WTC11 (cell line): ENCODE measurements around the gene ARHGEF1. TPM values are rescaled to one million over a fixed set of nuclear protein-coding genes. Genes with fewer than 3 reads are reported as not detected.

Source experiments
- ATAC-seq: fragments of 200-7000 bp; cut with Tn5 transposase; 2 replicates; pipeline ENCODE4 v1.10.0; 2021; ENCODE audit warnings: mild to moderate bottlenecking, moderate library complexity
- CTCF ChIA-PET: fragments of 300-600 bp; sonication (Branson Sonifier 250); formaldehyde crosslinking; loops from one replicate; lab custom pipeline; 2021; ENCODE audit warnings: antibody characterized with exemption; lab: Charles Lee
- POLR2A ChIA-PET: fragments of 350-600 bp; sonication (Branson Sonifier 250); formaldehyde crosslinking; loops from one replicate; lab custom pipeline; 2021; ENCODE audit warnings: antibody characterized with exemption; lab: Charles Lee
- DNase-seq: peaks from one replicate; pipeline ENCODE4 v3.0.0; 2021; ENCODE audit warnings: low spot score
- H3K27ac Mint-ChIP-seq: 2 replicates; pipeline ENCODE4 v1.8.0; 2021; ENCODE audit warnings: mixed read lengths
- H3K27me3 Mint-ChIP-seq: 2 replicates; pipeline ENCODE4 v1.8.0; 2021; ENCODE audit warnings: low read depth, mild to moderate bottlenecking, moderate library complexity, mixed read lengths
- H3K36me3 Mint-ChIP-seq: 2 replicates; pipeline ENCODE4 v1.8.0; 2021; ENCODE audit warnings: mixed read lengths
- H3K4me1 Mint-ChIP-seq: 2 replicates; pipeline ENCODE4 v1.8.0; 2022; ENCODE audit warnings: mixed read lengths
- H3K4me3 Mint-ChIP-seq: 2 replicates; pipeline ENCODE4 v1.8.0; 2021; ENCODE audit warnings: mild to moderate bottlenecking, moderate library complexity, mixed read lengths
- H3K9me3 Mint-ChIP-seq: 2 replicates; pipeline ENCODE4 v1.8.0; 2021; ENCODE audit warnings: mixed read lengths
- ATF2 ChIP-seq: sonication (generic); formaldehyde crosslinking; IDR thresholded peaks from 2 replicates; pipeline ENCODE4 v1.8.1; 2022; ENCODE audit warnings: low read depth, missing genetic modification reagents, borderline replicate concordance
- EMX1 ChIP-seq: fragments of 250-450 bp; sonication (Bioruptor Pico); IDR thresholded peaks from 2 replicates; pipeline ENCODE4 v1.8.0; 2021; ENCODE audit warnings: mild to moderate bottlenecking
- ESRRA ChIP-seq: sonication (generic); formaldehyde crosslinking; IDR thresholded peaks from 2 replicates; pipeline ENCODE4 v1.8.1; 2022; ENCODE audit warnings: mild to moderate bottlenecking, missing genetic modification reagents, borderline replicate concordance
- KAT7 ChIP-seq: sonication (generic); formaldehyde crosslinking; IDR thresholded peaks from 2 replicates; pipeline ENCODE4 v1.8.1; 2023; ENCODE audit warnings: missing genetic modification reagents, mild to moderate bottlenecking, borderline replicate concordance
- MXD4 ChIP-seq: fragments of 250-450 bp; sonication (Bioruptor Pico); IDR thresholded peaks from 2 replicates; pipeline ENCODE4 v1.8.0; 2021; ENCODE audit warnings: mild to moderate bottlenecking, moderate library complexity, borderline replicate concordance
- NR2C2 ChIP-seq: sonication (generic); formaldehyde crosslinking; IDR thresholded peaks from 2 replicates; pipeline ENCODE4 v1.8.0; 2022; ENCODE audit warnings: mild to moderate bottlenecking, missing genetic modification reagents
- SP1 ChIP-seq: sonication (generic); formaldehyde crosslinking; conservative IDR thresholded peaks from 2 replicates; pipeline ENCODE4 v1.8.1; 2022; ENCODE audit warnings: missing genetic modification reagents
- STAT6 ChIP-seq: sonication (generic); formaldehyde crosslinking; conservative IDR thresholded peaks from 2 replicates; pipeline ENCODE4 v1.8.1; 2023; ENCODE audit warnings: mild to moderate bottlenecking, low read depth, missing genetic modification reagents, moderate library complexity
- TEAD4 ChIP-seq: sonication (generic); formaldehyde crosslinking; IDR thresholded peaks from 2 replicates; pipeline ENCODE4 v1.8.0; 2022; ENCODE audit warnings: mild to moderate bottlenecking, missing genetic modification reagents
- TP53 ChIP-seq: sonication (generic); formaldehyde crosslinking; IDR thresholded peaks from 2 replicates; pipeline ENCODE4 v1.8.1; 2023; ENCODE audit warnings: mild to moderate bottlenecking, missing genetic modification reagents
- USF2 ChIP-seq: sonication (generic); formaldehyde crosslinking; IDR thresholded peaks from 2 replicates; pipeline ENCODE4 v1.8.1; 2023; ENCODE audit warnings: mild to moderate bottlenecking, missing genetic modification reagents, moderate library complexity
- ZBTB21 ChIP-seq: sonication (generic); formaldehyde crosslinking; IDR thresholded peaks from 2 replicates; pipeline ENCODE4 v1.8.1; 2023; ENCODE audit warnings: mild to moderate bottlenecking, missing genetic modification reagents, borderline replicate concordance
- ZNF138 ChIP-seq: sonication (generic); formaldehyde crosslinking; conservative IDR thresholded peaks from 2 replicates; pipeline ENCODE4 v1.8.1; 2022; ENCODE audit warnings: mild to moderate bottlenecking, moderate library complexity, missing genetic modification reagents
- ZNF219 ChIP-seq: sonication (generic); formaldehyde crosslinking; IDR thresholded peaks from 2 replicates; pipeline ENCODE4 v1.8.0; 2023; ENCODE audit warnings: missing genetic modification reagents, mild to moderate bottlenecking, borderline replicate concordance
- ZNF532 ChIP-seq: fragments of 250-450 bp; sonication (Bioruptor Pico); IDR thresholded peaks from 2 replicates; pipeline ENCODE4 v1.9.0; 2021; ENCODE audit warnings: mild to moderate bottlenecking, borderline replicate concordance
- total RNA-seq: library from RNA; stranded (reverse); gene quantifications from 3 replicates; pipeline ENCODE4 v1.2.3, GENCODE V29; 2021
- TF ChIP-seq, protein P1 (sequence below): sonication (generic); formaldehyde crosslinking; IDR thresholded peaks from 2 replicates; pipeline ENCODE4 v1.8.1; 2022; ENCODE audit warnings: mild to moderate bottlenecking, missing genetic modification reagents, moderate library complexity, borderline replicate concordance
- TF ChIP-seq, protein P2 (sequence below): sonication (generic); formaldehyde crosslinking; IDR thresholded peaks from 2 replicates; pipeline ENCODE4 v1.8.0; 2022; ENCODE audit warnings: mild to moderate bottlenecking, missing genetic modification reagents

The ARHGEF1 gene
- total RNA-seq, 1 experiment from 2014 or later = 102 TPM

- TF ChIP-seq ZNF219 (no peak), TEAD4 (CRISPR knock-in tag) (no peak)
- TF ChIP-seq, protein P1, sequence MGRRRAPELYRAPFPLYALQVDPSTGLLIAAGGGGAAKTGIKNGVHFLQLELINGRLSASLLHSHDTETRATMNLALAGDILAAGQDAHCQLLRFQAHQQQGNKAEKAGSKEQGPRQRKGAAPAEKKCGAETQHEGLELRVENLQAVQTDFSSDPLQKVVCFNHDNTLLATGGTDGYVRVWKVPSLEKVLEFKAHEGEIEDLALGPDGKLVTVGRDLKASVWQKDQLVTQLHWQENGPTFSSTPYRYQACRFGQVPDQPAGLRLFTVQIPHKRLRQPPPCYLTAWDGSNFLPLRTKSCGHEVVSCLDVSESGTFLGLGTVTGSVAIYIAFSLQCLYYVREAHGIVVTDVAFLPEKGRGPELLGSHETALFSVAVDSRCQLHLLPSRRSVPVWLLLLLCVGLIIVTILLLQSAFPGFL (CRISPR knock-in tag) = no peak
Observed at GRCh38 chr19:41898235-41898634, 15.3 kb downstream of the ARHGEF1 start (continued).

GRCh38 chr19:41901707-41902360 lies 18.9 kb downstream of the ARHGEF1 start:
- ChIA-PET CTCF (interaction anchor here (1.2 to 1.4 kb wide), 2 partner anchors 10 to 50 kb away, joined by 3 to 5 read pairs; no protein-coding TSS in a partner anchor), POLR2A (interaction anchor here (0.7 kb wide), 1 partner anchor 15 kb away, joined by 3 read pairs; no protein-coding TSS in a partner anchor)
- Mint-ChIP-seq H3K9me3 (no peaks in the 10 kb centered on the region), H3K4me1 (no peaks in the 10 kb centered on the region)
- TF ChIP-seq KAT7 (CRISPR knock-in tag) = no peak
- TF ChIP-seq ZNF138 (CRISPR knock-in tag) = no peak
- no peak for TF ChIP-seq ATF2 (CRISPR knock-in tag)
- TF ChIP-seq STAT6 (CRISPR knock-in tag) = no peak
- TF ChIP-seq, protein P2, sequence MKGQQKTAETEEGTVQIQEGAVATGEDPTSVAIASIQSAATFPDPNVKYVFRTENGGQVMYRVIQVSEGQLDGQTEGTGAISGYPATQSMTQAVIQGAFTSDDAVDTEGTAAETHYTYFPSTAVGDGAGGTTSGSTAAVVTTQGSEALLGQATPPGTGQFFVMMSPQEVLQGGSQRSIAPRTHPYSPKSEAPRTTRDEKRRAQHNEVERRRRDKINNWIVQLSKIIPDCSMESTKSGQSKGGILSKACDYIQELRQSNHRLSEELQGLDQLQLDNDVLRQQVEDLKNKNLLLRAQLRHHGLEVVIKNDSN (CRISPR knock-in tag) = no peak
- TF ChIP-seq MXD4 = no peak
- TF ChIP-seq TP53 (CRISPR knock-in tag) = no peak
- TF ChIP-seq ESRRA (CRISPR knock-in tag) = no peak
- TF ChIP-seq USF2 (CRISPR knock-in tag) = no peak
- TF ChIP-seq EMX1 (CRISPR knock-in tag) = no peak
- TF ChIP-seq ZBTB21 (CRISPR knock-in tag) = no peak
- no peak for TF ChIP-seq NR2C2 (CRISPR knock-in tag)
- no peak for TF ChIP-seq SP1 (CRISPR knock-in tag)
- no peak for TF ChIP-seq ZNF532 (CRISPR knock-in tag)
- TF ChIP-seq, all 79 proteins: peak for 0
- ATAC-seq (no peak), DNase-seq (no peak)
- H3K27ac Mint-ChIP-seq = no peak overlapping the region
- peaks cover 36% of the 10 kb centered on the region for H3K36me3 Mint-ChIP-seq
- H3K27me3 Mint-ChIP-seq = no peaks in the 10 kb centered on the region
- H3K4me3 Mint-ChIP-seq = no peak overlapping the region
